NCI-H1417 (cell line): ENCODE measurements around the gene FYN.
"Not testable (repeated sequence)": the region's sequence is repeated elsewhere in the genome, so short reads cannot be mapped to it uniquely, and the experiment has no call there.

Experiments
- DNase-seq, 3 experiments: peaks; one replicate each; lab custom pipeline; 2025; lab: John Stamatoyannopoulos, UW

FYN gene

DNA sequence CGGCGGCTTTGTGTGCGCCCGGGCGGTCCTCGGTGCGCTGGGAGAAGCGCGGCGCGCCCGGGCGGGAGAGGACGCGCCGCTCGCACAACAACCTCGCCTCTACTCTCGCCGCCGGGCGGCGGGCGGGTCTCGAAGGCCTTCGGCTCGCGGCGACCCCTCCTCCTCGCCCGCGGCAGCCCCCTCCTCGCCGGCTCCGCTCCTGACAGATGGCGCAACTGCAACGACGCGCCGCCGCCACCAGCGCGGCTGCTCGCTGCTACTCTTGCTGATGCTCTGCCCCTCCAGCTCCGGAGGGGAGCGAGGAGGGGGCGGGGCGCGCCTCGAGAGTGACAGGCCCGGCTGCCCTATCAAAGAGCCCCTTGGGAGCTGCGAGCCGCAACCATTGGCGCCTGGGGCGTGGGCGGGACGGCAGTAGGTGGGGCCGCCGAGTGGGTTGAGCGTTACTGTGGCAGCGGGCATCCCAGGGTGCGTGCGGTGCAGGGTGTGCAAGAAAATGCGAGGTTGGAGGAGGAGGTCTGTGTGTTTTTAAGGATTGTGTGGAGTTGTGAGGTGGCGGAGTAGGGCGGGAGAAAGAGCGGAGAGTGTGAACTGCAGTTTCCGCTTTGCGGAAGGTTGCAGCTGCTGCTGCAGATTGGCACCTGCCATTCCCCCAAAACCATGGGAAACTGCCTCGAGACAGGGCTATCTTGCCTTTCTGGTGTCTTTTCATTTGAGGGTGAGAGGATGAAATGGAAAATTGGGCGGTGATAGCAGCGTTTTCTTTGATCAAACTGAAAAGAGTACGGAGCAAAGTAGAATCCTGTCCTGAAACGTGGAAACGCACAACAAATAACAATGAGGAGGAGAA lies at the start of gene FYN:
Gene FYN (minus strand): TSS at position 275 of the 847 bp plus-strand sequence. CDS start 153,401 bp downstream, outside the sequence.
- peak; percentile 97 to 99 (median 98) for DNase-seq

DNA sequence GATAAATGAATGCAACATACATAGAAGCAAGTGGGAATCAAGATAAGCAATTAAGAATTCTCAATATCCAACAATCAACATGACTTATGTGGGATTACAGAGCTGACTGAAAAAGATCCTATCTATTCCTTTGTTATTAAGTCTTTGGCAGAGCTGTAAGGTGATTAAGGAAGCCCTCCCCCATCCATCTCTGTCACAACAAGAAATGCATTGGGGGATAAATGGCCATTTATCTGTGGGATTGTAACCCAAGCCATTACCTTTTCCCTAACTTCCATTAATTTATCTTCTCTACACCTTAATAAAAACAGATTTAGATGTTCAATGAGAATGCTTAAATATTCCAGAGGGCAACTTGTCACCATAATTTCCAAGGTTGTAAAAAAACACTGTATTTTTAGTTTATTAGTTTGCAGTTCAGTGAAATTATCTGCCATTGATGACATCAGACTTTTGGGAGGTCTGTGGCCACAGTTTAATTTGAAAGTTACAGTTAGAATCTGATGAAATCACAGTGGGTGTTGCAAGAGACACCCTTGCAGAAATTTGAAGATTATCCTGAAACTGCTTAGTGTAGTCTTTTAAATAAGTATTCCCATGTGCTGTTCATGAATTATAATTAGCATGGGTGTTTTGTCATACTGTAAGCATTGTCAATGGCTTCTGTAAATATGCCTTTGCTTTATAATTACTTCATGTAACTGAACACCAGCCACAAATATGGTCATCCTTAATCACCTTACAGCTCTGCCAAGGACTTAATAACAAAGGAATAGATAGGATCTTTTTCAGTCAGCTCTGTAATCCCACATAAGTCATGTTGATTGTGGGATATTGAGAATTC lies 49.4 kb upstream of the FYN start:
- DNase-seq, result peak in 2 of 3 experiments; percentile 57 to 87

DNA sequence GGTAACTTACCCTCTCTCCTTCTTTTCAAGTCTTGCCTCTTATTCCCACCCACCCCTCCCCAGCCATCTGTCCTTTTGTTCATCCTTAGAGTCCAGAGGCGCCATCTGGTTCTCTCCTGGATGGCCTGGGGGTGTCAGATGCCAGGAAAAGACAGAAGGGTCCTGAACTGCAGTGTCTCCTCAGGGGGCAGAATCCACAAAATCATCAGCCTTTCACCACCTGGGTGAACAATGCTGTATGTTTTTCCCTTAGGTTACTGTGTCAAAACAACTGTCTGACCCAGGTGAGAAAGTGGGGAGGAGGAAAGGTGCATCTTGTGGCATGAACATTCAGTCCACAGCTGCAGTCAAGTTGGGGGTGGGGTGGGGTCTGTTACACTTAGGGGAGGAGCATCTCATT lies 47.9 kb upstream of the FYN start:
- peak in 2 of 3 experiments; percentile 48 to 81 for DNase-seq

DNA sequence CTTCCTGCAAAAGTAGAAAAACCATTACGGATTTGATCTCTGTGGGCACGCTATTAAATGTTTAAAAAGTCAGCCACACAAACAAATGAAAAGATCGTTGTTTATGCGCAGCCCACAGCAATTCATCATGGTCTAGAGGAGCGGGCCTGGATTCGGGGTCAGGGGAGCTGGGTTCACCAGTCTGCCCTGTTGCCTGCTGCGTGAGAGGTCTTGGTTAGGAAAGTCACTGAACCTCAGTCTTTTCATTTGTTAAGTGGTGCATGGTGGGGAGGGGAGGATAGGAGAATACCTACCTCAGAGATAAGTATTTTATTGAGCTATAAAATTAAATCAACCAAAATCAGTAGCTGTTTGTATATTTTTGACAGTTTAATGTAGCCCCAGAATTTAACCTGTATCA lies 47.3 kb upstream of the FYN start:
- no peak for DNase-seq

DNA sequence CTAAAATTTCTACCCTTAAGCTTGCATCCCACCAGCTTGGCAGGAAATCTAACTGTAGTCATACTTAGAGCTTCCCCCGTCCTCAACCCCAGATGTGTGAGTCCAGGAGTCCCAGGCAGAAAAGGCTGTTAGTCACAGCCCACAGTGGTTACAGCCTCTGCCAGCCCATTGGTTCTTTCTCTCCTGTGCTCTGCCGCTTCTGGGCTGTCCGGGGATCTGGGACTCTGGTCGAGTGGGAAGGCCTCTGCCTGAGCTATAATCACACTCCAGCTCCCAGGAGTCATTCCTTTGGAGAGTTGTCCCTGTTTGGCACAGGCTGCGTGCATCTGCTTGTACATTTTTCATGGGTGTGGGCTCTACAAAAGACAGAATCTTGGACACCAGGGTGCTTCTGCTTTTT lies 45.6 kb upstream of the FYN start:
- no peak for DNase-seq

DNA sequence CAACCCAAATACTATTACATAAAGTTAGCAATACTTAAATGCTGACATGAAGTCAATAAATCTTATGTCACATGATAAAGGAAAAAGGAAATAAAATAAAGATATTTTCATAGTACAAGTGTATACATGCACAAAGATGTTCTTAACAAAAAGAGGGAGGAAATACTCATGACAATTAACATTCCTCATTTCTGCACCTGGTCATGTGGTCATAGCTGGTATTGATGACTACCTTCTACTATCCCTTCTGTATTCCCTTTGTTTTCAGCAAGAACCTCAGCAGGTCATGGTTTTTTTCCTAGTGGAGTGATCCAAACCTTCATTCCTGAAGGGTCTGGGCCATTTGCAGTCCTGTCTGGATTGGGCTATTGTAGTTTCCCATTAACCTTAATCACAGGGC lies 43.5 kb upstream of the FYN start:
- DNase-seq, result no peak

DNA sequence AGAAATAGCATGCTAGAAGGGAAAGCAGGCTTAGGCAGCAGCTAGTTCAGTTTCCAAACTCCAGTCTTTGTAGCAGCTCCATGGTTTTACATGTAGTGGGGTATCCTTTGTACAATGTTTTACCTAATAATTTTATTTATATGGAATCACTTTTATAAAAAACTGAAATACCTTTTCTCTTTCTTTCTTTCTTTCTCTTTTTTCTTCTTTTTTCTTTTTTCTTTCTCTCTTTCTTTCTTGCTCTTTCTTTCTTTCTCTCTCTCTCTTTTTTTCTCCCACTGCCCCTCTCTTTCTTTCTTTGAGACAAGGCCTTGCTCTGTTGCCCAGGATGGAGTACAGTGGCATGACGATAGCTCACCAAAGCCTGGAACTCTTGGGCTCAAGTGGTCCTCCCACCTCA lies 41.4 kb upstream of the FYN start:
- DNase-seq, result no peak

DNA sequence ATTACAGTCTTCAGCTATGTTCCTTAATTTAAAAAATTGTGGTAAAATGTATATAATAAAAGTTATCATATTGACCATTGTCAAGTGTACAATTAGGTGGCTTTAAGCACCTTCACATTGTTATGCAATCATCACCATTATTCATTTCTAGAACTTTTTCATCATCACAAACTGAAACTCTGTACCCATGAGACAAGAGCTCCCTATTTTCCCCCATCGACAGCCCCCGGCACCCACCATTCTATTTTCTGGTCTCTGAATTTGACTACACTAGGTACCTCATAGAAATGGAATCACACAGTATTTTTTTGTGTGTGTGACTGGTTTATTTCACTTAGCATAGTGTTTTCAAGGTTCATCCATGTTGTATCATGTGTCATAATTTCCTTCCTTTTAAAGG lies 39.7 kb upstream of the FYN start:
- DNase-seq, result no peak

DNA sequence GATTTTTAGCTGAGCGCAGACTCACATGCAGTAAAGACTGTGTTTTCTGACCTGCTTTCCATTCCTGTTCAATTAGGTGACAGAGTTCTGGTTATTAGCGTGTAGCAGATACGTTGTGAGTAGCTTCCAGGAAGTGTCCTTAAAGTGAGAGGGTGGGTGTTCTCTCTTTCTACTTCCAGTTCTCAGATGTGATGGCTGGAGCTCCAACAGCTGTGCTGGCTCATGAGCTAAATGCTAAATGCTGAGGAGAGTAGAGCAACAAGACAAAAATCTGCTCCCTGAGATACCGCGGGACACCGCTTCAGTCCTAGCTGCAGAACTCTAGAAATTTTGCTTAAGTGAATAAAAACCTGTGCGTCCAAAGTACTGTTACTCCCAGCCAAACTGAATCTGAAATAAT lies 38.2 kb upstream of the FYN start:
- no peak for DNase-seq

DNA sequence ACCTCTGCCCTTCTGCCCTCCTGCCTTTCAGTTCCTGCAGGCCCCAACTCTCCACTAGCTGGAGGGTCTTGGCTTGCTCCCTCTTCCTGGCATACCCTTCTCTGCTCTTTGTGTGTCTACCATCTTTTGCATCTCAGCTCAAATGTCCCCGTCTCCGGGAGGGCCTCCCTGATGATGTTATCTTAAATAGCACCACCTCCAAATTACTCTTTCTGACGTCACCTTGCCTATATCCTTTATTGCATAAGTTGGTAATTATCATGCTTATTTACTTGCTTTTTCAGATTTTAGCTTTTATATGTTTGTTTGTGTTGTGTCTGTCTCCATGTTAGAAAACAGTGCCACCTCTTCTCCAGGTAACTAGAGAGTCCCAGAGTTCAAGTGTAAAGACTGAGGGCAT lies 36.0 kb upstream of the FYN start:
- no peak for DNase-seq

DNA sequence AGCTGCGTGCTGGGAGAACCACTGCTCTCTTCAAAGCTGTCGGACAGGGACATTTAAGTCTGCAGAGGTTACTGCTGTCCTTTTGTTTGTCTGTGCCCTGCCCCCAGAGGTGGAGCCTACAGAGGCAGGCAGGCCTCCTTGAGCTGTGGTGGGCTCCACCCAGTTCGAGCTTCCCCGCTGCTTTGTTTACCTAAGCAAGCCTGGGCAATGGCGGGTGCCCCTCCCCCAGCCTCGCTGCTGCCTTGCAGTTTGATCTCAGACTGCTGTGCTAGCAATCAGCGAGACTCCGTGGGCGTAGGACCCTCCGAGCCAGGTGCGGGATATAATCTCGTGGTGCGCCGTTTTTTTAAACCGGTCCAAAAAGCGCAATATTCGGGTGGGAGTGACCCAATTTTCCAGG lies 35.1 kb upstream of the FYN start:
- not testable (repeated sequence) for DNase-seq

DNA sequence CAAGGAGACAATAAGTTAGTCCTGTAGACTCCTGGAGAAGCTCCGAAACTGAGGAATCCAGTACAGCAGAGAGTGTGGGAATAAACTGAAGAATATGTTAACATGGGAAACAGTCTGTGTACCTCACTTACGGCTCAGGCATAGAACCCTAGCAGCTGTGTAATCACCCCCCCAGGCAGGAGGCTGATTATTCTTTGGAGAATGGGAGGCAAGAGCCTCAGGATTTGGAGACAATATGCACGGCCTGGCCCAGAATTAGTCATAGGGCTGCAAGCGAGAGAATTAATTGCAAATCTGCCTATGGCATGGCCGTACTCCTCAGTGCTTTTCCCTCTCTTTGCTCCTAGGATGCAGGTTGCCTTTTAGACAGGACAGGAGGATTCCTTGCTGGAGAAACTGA lies 27.5 kb upstream of the FYN start:
- no peak for DNase-seq

DNA sequence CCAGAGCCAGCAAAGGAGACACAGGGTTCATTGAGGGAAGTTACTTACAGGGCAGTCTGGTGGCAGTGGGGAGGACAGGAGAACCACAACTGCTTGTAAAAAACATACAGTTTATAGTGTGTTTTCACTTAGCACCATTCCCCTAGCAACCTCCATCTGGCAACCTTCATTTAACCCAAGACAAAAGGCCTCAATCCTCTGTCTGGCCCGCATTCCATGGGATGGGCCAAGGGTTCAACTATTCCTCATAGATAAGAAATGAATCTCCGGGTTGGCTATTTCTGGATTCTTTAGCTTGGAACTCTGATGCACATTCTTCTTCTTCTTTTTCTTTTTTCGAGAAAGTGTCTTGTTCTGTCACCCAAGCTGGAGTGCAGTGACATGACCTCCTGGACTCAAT lies 26.3 kb upstream of the FYN start:
- no peak for DNase-seq

DNA sequence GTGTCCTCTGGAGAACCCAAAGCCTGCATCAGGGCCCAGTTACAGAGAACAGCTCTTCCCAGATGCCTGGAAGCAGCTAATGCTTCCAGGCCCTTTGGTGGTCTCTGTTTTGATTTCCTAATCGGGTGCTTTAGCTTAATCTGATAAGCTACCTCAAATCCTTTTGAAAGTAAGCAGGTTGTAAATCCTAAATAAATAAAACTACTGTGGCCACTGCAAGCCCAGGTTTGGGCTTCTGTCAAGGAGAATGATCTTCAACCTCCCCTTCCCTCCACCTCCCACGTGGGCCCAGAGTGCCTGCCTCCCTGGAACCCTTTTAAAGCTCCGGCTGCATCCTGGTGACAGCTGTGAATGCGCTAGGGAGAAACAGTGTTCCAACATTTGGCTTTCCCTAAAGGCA lies 25.2 kb upstream of the FYN start:
- no peak for DNase-seq

DNA sequence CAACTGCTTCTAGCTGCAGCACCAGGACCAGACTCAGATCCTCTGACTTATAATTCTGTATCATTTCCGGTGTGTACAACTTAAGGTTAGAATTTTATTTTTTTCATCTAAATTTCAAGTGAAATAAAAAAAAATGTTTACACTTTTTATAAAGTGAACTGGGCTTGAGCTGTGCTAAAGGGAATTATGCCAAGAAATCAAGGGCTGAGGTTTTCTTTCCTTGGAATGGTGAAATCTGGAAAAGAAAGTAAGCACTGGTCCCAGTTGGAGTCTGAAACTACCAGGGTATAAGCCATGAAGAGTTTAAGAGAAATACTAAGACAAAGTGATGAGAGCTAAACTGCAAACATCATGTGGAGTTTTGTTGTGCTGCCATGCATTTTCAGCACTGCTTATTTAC lies 21.7 kb upstream of the FYN start:
- no peak for DNase-seq

DNA sequence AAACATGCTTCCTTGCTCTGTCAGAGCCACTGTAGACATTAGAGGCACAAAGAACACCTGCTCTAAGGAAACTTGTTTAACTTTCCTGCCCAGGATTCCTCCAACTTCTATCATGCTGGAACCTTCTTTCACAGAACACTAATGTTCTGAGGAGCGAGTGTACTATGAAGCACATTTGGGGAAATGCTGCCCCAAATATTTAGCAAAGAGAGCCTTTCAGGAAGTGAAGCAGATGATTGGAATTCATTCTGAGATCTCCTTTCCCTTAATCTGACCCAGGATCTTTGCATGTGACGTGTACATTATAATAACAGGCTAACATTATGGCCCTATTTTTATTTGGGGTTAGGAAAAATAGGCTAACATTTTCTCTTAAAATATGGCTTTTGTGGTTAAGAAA lies 21.0 kb upstream of the FYN start:
- DNase-seq, result no peak

DNA sequence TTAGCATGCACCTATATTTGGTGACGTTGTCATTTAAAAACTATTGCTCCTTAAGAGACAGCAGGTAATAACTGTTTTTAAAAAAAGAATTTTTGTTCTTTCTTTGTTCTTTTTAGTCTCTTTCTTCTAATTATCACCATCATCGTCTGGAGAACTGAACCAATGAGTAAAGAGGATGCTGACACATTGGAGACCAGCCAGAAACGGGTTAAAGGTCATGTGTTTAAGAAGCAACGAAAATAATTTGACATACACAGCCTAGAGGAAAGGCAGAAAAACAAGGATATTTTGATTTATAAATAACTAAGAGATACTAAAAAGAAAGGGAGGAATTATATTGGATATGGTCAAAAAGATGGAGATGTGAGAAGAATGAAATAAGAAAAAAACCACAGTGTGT lies 19.2 kb upstream of the FYN start:
- DNase-seq, result no peak

DNA sequence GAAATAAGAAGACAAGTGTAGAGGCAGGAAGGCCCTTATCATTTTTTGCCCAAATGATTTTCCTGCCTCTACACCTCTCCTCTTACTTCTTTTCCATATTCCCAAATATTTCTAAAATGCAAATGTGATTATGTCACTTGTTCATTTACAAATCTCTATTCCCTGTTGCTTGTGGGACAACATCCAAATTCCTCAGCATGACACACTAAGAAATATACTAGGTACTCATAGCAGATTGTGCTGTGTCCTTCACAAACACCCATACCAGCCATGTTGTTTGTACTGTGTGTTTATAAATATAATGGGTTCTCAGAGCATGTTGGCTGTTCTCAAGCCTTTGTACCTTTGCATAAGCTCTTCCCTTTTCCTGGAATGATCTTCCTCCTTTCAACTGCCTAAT lies 17.7 kb upstream of the FYN start:
- DNase-seq, result no peak

DNA sequence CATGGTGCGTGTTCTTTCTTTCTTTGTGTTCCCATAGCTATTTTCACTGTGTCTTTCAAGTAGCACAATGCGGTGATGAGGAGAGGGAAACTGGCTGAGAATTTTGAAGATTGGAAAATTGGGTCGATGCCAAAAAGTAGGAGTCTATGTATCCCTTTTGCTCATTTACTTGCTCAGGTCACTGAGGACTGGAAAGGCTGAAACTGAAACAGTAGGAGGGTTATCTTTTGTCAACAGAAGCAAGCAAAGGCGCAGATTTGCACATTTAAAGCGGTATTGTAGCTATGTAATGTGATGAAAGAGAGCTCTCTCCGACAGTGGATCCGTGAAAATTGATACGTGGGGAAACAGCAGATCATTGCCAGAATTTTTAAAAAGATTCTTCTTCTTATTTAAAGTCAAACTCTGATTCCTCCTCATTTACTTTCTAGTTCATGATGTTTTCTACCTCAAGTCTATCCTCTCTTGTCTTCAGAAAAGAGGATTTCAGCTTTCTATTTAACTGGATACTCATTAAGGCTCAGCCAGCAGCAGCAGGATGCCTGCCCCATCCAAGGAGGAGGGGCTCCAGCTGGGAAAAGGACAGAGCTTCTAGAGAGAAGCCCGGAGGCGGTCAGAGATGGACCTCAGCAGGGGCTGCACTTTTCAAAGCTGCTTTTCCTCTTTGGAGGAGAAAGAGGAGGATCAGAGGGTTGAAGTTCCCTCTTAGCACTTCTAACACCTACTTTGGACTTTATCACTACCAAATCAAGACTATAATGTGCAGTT lies 15.9 kb upstream of the FYN start:
- peak; percentile 19 to 85 (median 63) for DNase-seq

DNA sequence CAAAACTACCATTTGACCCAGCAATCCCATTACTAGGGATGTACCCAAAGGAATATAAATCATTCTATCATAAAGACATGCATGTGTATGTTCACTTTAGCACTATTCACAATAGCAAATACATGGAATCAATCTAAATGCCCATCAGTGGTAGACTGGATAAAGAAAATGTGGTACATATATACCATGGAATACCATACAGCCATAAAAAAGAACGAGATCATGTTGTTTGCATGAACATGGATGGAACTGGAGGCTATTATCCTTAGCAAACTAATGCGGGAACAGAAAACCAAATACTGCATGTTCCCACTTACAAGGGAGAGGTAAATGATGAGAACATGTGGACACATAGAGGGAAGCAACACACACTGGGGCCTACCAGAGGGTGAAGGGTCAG lies 13.5 kb upstream of the FYN start:
- DNase-seq, result not testable (repeated sequence)

DNA sequence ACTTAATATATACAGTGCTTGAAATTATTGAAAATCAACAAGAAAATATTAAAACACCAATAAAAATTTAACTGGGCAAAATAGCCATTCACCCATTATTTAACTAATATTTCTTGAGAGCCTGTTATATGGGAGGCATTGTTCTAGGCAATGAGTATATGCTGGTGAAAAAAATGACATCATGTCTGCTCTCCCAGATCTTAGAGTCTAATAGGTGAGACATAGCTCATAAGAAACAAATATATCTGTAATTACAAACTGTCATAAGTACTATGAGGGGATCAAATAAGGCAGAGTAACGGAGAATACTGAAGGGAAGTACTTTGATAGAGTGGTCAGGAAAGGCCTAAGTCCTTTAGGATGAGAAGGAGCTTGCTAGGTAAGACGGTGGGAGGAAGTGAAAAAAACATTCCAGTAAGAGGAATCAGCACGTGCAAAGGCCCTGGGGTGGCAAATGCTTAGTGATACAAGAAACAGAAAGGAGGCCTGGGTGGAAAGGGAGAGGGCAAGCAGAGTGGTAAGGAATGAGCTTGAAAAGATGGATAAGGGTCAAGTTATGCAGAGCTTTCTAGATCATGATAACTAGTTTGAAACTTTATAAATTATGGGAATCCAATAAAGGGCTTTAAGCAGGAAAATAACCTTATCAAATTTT lies 12.2 kb upstream of the FYN start:
- no peak for DNase-seq

DNA sequence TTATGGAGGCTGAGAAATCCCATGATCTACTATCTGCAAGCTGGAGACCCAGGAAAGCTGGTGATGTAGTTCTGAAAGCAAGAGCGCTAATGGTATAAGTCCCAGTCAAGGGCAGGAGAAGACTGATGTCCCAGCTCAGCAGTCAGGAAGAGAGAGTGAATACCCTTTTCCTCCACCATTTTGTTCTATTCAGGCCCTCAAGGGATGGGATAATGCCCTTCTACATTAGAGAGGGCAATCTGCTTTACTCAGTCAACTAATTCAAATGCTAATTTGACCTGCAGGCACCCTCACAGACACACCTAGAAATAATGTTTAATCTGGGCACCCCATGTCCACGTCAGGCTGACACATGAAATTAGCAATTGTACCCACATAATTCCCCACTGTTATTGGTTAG lies 10.8 kb upstream of the FYN start:
- no peak for DNase-seq
